NB4 (cell line): Measurements from ENCODE around the gene ENTPD1.

ENCODE experiments used
- DNase-seq: peaks from one replicate; pipeline ENCODE4 v3.0.0; 2010; ENCODE audit warnings: low read depth
- H3K4me3 ChIP-seq: one replicate; pipeline ENCODE4 v1.5.1; 2011; ENCODE audit warnings: mild to moderate bottlenecking, low read depth, low read length, moderate library complexity
- CTCF ChIP-seq: IDR thresholded peaks from one replicate; pipeline ENCODE4 v1.5.1; 2012; ENCODE audit warnings: low read depth, low read length
- MYC ChIP-seq: IDR thresholded peaks from 2 replicates; pipeline ENCODE4 v1.6.1; 2011; ENCODE audit warnings: low read depth, low read length
- POLR2A ChIP-seq: IDR thresholded peaks from 2 replicates; pipeline ENCODE4 v1.6.1; 2011; ENCODE audit warnings: mild to moderate bottlenecking; ENCODE audit not compliant: insufficient read length; ENCODE audit errors: extremely low read depth
- TF ChIP-seq, protein P1 (sequence below): IDR thresholded peaks from 2 replicates; pipeline ENCODE4 v1.6.1; 2011; ENCODE audit warnings: low read depth, low read length

Gene ENTPD1

GRCh38 chr10:95835149-95835860, 79.3 kb downstream of the ENTPD1 start:
- DNase-seq: no peak
- TF ChIP-seq CTCF: no peak
- TF ChIP-seq POLR2A: no peak
- no peak for TF ChIP-seq MYC
- TF ChIP-seq, protein P1, sequence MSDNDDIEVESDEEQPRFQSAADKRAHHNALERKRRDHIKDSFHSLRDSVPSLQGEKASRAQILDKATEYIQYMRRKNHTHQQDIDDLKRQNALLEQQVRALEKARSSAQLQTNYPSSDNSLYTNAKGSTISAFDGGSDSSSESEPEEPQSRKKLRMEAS: no peak

DNA sequence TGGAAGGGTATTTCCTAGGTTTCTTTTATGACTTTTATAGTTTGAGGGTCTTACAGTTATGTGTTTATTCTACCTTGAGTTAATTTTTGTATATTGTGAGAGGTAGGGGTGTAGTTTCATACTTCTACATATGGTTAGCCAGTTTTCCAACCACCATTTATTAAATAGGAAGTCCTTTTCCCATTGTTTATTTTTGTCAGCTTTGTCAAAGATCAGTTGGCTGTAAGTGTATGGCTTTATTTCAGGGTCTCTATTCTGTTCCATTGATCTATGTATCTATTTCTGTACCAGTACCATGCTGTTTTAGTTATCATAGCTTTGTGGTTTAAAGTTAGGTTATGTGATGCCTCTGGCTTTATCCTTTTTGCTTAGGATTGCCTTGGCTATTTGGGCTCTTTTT, 79.9 kb downstream of the ENTPD1 start:
- H3K4me3 ChIP-seq: no peak overlapping the region
- no peak for DNase-seq
- no peak for TF ChIP-seq MYC
- TF ChIP-seq POLR2A: no peak

More at GRCh38 chr10:95835149-95835860, 79.3 kb downstream of the ENTPD1 start:
- no peak overlapping the region for H3K4me3 ChIP-seq

DNA sequence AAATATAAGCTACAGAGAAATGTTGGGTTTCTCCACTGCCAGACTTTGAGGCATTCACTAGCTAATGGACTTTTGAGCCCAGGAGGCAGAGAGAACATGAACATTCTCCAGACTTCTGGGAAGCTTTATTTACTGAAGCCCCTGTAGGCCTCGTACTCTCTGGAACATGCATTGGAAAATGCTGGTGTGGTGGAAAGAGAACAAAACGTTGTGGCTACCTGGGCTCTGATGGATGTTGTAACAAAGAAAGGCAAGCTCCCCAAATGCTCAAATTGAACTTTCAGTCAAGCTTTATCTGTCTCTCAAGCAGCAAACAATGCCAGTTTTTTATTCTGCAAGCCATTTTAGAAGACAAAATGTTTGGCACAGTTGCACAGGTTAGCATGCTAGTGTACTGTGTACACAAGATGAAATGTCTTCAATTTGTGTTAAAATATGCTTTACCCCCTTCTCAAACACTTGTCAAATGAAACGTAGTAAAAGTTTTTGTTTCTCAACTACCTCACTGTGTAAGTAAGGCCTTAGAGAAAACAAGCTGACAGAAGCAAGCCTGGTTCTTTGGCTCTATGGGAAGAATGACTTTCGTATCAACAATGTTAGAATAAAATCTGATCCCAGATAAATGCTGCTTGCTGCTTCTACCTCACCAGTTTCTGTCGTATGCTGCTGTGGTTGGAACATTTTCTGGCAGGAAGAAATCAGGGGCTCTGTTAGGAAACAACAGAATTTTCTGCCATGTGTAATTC, 80.8 kb downstream of the ENTPD1 start:
- no peak for DNase-seq
- TF ChIP-seq MYC (no peak), CTCF (no peak), POLR2A (no peak)
- TF ChIP-seq, protein P1: no peak
- H3K4me3 ChIP-seq: no peak overlapping the region

DNA sequence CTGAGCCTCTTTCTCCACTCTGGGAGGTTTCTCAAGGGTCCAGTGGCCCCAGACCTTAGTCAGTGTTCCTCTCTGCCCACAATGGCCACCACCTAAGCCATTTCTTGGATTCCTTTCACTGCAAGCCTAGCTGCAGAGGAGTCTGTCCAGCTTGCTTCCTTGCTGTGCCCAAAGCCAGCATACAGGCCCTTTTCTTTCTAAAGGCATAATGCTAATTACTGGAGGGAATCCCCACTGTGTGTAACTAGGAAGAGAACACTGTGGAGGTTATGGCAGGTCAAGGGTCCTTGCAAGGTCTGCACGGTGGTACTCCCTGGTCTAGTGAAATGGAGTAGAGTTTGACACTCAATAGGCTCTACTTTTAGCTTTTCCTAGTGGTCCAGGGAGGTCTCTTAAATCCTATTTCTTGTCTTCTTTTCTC, 81.4 kb downstream of the ENTPD1 start:
- DNase-seq: no peak
- TF ChIP-seq, protein P1: no peak
- TF ChIP-seq MYC (no peak), POLR2A (no peak), CTCF (no peak)
- H3K4me3 ChIP-seq: no peak overlapping the region

GRCh38 chr10:95837783-95838182, 81.8 kb downstream of the ENTPD1 start:
- H3K4me3 ChIP-seq: no peak overlapping the region
- TF ChIP-seq, protein P1: no peak
- no peak for TF ChIP-seq POLR2A
- no peak for TF ChIP-seq CTCF
- no peak for TF ChIP-seq MYC
- no peak for DNase-seq

DNA sequence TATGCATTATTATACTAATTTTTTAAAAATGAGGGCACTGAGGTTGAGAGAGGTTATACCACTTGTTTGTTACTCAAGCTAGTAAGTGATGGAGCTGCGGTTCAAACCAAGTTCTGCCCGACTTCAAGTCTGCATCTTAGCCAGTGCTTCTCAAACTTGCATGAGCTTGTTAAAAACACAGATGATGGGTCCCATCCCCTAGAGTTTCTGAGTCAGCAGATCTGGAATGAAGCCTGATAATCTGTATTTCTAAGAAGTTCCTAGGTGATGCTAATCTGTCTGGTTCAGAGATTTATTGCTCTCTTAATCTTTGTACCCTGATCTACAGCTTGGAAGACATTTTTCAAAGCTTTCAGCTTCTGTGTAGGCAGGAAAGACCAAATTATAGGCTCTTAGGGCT, 84.2 kb downstream of the ENTPD1 start:
- DNase-seq: no peak
- H3K4me3 ChIP-seq: no peak overlapping the region
- TF ChIP-seq, protein P1: no peak
- TF ChIP-seq POLR2A (no peak), CTCF (no peak), MYC (no peak)
